Loucy (cell line): ENCODE data around the gene UNK.

Source experiments
- H2AFZ ChIP-seq: fragments of 200-600 bp; sonication (generic); 2 replicates; pipeline ENCODE4 v1.6.0; 2016; ENCODE audit warnings: antibody characterized with exemption, mild to moderate bottlenecking, low read length, moderate library complexity
- H3F3A ChIP-seq: fragments of 200-600 bp; 2 replicates; pipeline ENCODE4 v1.6.0; 2016; ENCODE audit warnings: antibody characterized with exemption, low read depth, mild to moderate bottlenecking
- H3K27me3 ChIP-seq: fragments of 200-600 bp; sonication (generic); 2 replicates; pipeline ENCODE4 v1.6.1; 2014; ENCODE audit warnings: low read length, mild to moderate bottlenecking; ENCODE audit not compliant: insufficient read depth, poor library complexity, severe bottlenecking
- H3K36me3 ChIP-seq: fragments of 200-600 bp; sonication (generic); 2 replicates; pipeline ENCODE4 v1.6.1; 2016; ENCODE audit warnings: low read length; ENCODE audit not compliant: insufficient read depth
- H3K4me1 ChIP-seq: fragments of 200-600 bp; sonication (generic); 2 replicates; pipeline ENCODE4 v1.5.1; 2014; ENCODE audit warnings: low read length, mild to moderate bottlenecking; ENCODE audit not compliant: insufficient read depth, poor library complexity, severe bottlenecking
- H3K4me2 ChIP-seq: fragments of 200-600 bp; sonication (generic); 2 replicates; pipeline ENCODE4 v1.6.0; 2014; ENCODE audit warnings: antibody characterized with exemption, low read length, low read depth, mild to moderate bottlenecking; ENCODE audit not compliant: poor library complexity, severe bottlenecking
- H3K4me3 ChIP-seq: fragments of 200-600 bp; sonication (generic); 2 replicates; pipeline ENCODE4 v1.5.1; 2014; ENCODE audit warnings: low read length, mild to moderate bottlenecking, mixed read lengths; ENCODE audit not compliant: poor library complexity, severe bottlenecking
- H3K79me2 ChIP-seq: fragments of 200-600 bp; sonication (generic); 2 replicates; pipeline ENCODE4 v1.6.1; 2014; ENCODE audit warnings: low read length; ENCODE audit not compliant: insufficient read depth
- H3K9ac ChIP-seq: fragments of 200-600 bp; sonication (generic); 2 replicates; pipeline ENCODE4 v1.6.0; 2014; ENCODE audit warnings: mild to moderate bottlenecking, low read depth, low read length, moderate library complexity; ENCODE audit not compliant: poor library complexity, severe bottlenecking
- H3K9me2 ChIP-seq: fragments of 200-600 bp; sonication (generic); replicated peaks from 2 replicates; pipeline ENCODE4 v1.6.1; 2016; ENCODE audit warnings: low read depth, low read length, mixed read lengths
- H3K9me3 ChIP-seq: fragments of 200-600 bp; sonication (generic); 2 replicates; pipeline ENCODE4 v1.6.1; 2014; ENCODE audit warnings: mild to moderate bottlenecking, antibody characterized with exemption, low read length, low read depth; ENCODE audit not compliant: insufficient read depth
- H4K20me1 ChIP-seq: fragments of 200-600 bp; sonication (generic); 2 replicates; pipeline ENCODE4 v1.6.0; 2014; ENCODE audit warnings: antibody characterized with exemption, low read length, mild to moderate bottlenecking; ENCODE audit not compliant: insufficient read depth, poor library complexity, severe bottlenecking
- CTCF ChIP-seq: fragments of 200-600 bp; sonication (generic); conservative IDR thresholded peaks from 2 replicates; pipeline ENCODE4 v1.5.1; 2014; ENCODE audit warnings: mild to moderate bottlenecking, antibody characterized with exemption, low read length
- EZH2phosphoT487 ChIP-seq: fragments of 200-600 bp; IDR thresholded peaks from 2 replicates; pipeline ENCODE4 v1.6.1; 2018; ENCODE audit warnings: antibody characterized with exemption, mild to moderate bottlenecking, moderate library complexity, borderline replicate concordance

Gene UNK

DNA sequence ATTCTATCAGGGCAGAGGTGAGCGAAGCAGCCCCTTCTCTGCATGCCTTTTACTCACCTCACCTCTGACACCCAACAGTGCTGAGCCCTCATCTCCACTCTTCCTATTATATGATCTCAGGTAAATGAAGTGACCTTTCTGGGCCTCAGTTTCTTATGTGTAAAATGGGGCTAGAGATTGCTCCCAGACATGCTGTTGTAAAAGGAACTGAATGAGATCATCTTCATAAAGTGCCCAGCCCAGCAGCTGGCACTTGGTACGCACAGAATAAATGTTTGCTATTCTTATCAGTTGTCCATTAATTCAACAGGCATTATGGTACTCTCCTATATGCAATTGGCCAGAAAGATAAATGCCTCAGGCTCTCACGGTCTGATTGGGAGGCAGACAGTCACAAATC lies 15.1 kb upstream of the UNK start:
- Histone ChIP-seq H3K27me3 (no peaks in the 10 kb centered on the region), H3K79me2 (no peaks in the 10 kb centered on the region)

GRCh38 chr17:75771334-75772281 lies 13.0 kb upstream of the UNK start:
- H3K4me3 ChIP-seq: no peak overlapping the region
- peaks cover 13% of the 10 kb centered on the region for H4K20me1 ChIP-seq
- no peak overlapping the region for H3K4me2 ChIP-seq
- peaks cover 17% of the 10 kb centered on the region for H3K36me3 ChIP-seq
- H3K9me2 ChIP-seq: no peaks in the 10 kb centered on the region
- no peak for TF ChIP-seq CTCF
- no peak for TF ChIP-seq EZH2phosphoT487
- peaks cover 15% of the 10 kb centered on the region for H3K79me2 ChIP-seq
- no peak overlapping the region for H2AFZ ChIP-seq
- no peaks in the 10 kb centered on the region for H3K27me3 ChIP-seq
- H3K9ac ChIP-seq: no peak overlapping the region
- H3F3A ChIP-seq: peaks cover 6% of the 10 kb centered on the region; the same call in 1 of the 2 replicates
- H3K4me1 ChIP-seq: peaks cover 5% of the 10 kb centered on the region
- H3K9me3 ChIP-seq: no peaks in the 10 kb centered on the region

More for the DNA sequence above, 15.1 kb upstream of the UNK start:
- Histone ChIP-seq H3K4me2 (no peak overlapping the region), H3K36me3 (no peaks in the 10 kb centered on the region), H3K9ac (no peak overlapping the region), H3K4me3 (no peak overlapping the region), H2AFZ (no peak overlapping the region), H3K9me2 (no peaks in the 10 kb centered on the region), H3K4me1 (peaks cover 3% of the 10 kb centered on the region), H3F3A (no peaks in the 10 kb centered on the region; the same call in 1 of the 2 replicates), H3K9me3 (no peaks in the 10 kb centered on the region), H4K20me1 (no peaks in the 10 kb centered on the region)
- TF ChIP-seq CTCF (no peak), EZH2phosphoT487 (no peak)

GRCh38 chr17:75773121-75773807 lies 11.3 kb upstream of the UNK start:
- peaks cover 3% of the 10 kb centered on the region for H3K27me3 ChIP-seq
- H3K9me2 ChIP-seq: no peaks in the 10 kb centered on the region
- H3K9me3 ChIP-seq: no peaks in the 10 kb centered on the region
- H3K4me1 ChIP-seq: peaks cover 17% of the 10 kb centered on the region
- no peak overlapping the region for H2AFZ ChIP-seq
- no peak overlapping the region for H3K4me2 ChIP-seq
- no peak overlapping the region for H3K9ac ChIP-seq
- TF ChIP-seq EZH2phosphoT487: no peak
- TF ChIP-seq CTCF: peak; percentile 26; the same call in 1 of the 2 replicates
- H3F3A ChIP-seq: peaks cover 16% of the 10 kb centered on the region; the same call in 1 of the 2 replicates
- H3K79me2 ChIP-seq: peaks cover 31% of the 10 kb centered on the region
- H3K36me3 ChIP-seq: peaks cover 33% of the 10 kb centered on the region
- H4K20me1 ChIP-seq: peaks cover 30% of the 10 kb centered on the region
- H3K4me3 ChIP-seq: no peak overlapping the region
